A549 treated with DMSO at 1 μM for 4 hours (cell line): ENCODE data around the gene SV2B. TPM values are rescaled to one million over a fixed set of nuclear protein-coding genes. Genes with fewer than 3 reads are reported as not detected.

Experiments
- total RNA-seq: library from RNA; stranded (reverse); fragments of 200-300 nt; extraction: Qiagen RNA extraction; gene quantifications from 5 replicates; pipeline ENCODE4 v1.2.3, GENCODE V29; 2022; ENCODE audit warnings: low read depth

SV2B gene
- 0.02 to 0.03 TPM (median 0.03 TPM) in 4 of 5 replicates, not detected in the other for total RNA-seq

GRCh38 chr15:91099995-91100813, at the start of gene SV2B:
Gene SV2B (plus strand): TSS chr15:91100257. CDS start chr15:91226264, 126,007 bp downstream.

Other genes starting within 250 kb of the SV2B start
- gene FURIN, start 231.7 kb upstream of the SV2B start, total RNA-seq = 47.3 to 60.2 TPM (median 51.6 TPM) in 5 replicates
- gene FES, start 215.8 kb upstream of the SV2B start, total RNA-seq = 0.69 to 0.88 TPM (median 0.71 TPM) in 5 replicates
- gene MAN2A2, start 197.0 kb upstream of the SV2B start, total RNA-seq = 27.5 to 32.0 TPM (median 30.1 TPM) in 5 replicates
- 31.9 to 34.3 TPM (median 32.7 TPM) in 5 replicates for gene HDDC3, start 167.7 kb upstream of the SV2B start, total RNA-seq
- gene UNC45A, start 165.0 kb upstream of the SV2B start, total RNA-seq = 57.3 to 63.7 TPM (median 57.7 TPM) in 5 replicates
- gene RCCD1, start 145.4 kb upstream of the SV2B start, total RNA-seq = 25.3 to 40.0 TPM (median 33.0 TPM) in 5 replicates
- gene PRC1, start 105.7 kb upstream of the SV2B start, total RNA-seq = 198 to 234 TPM (median 215 TPM) in 5 replicates
- gene VPS33B, start 77.7 kb upstream of the SV2B start, total RNA-seq = 13.6 to 20.3 TPM (median 14.7 TPM) in 5 replicates